PC-9 (cell line): ENCODE results near the gene MANEAL. TPM values are rescaled to one million over a fixed set of nuclear protein-coding genes. Genes with fewer than 3 reads are reported as not detected.

Experiments
- Bru-seq: library from RNA; stranded (reverse); fragments of 400-500 nt; gene quantifications from one replicate; lab custom pipeline; 2021; lab: Mats Ljungman, UMichigan
- BruChase-seq, 2 experiments: library from RNA; stranded (reverse); fragments of 400-500 nt; gene quantifications; one replicate each; lab custom pipeline; 2021; lab: Mats Ljungman, UMichigan
- BruUV-seq: library from RNA; stranded (reverse); fragments of 400-500 nt; replicated peaks from 2 replicates; lab custom pipeline; 2021; lab: Mats Ljungman, UMichigan
- CTCF ChIA-PET: fragments of 300-600 bp; sonication (Branson Sonifier 250); formaldehyde crosslinking; loops from one replicate; lab custom pipeline; 2022; ENCODE audit warnings: antibody characterized with exemption; lab: Charles Lee
- POLR2A ChIA-PET: fragments of 300-600 bp; sonication (Branson Sonifier 250); formaldehyde crosslinking; loops from one replicate; lab custom pipeline; 2022; ENCODE audit warnings: antibody characterized with exemption; ENCODE audit not compliant: unreplicated experiment; lab: Charles Lee
- DNase-seq, 2 experiments: peaks; one replicate each; pipeline versions ENCODE4 v3.0.0 to v3.0.0-alpha.2; 2015 to 2022; ENCODE audit warnings: mixed read lengths in 1 of 2
- H2AFZ ChIP-seq: fragments of 200-600 bp; sonication (generic); 2 replicates; pipeline ENCODE4 v1.8.1; 2017; ENCODE audit warnings: antibody characterized with exemption
- H3F3A ChIP-seq: fragments of 200-600 bp; sonication (generic); 2 replicates; pipeline ENCODE4 v1.8.1; 2017; ENCODE audit warnings: antibody characterized with exemption, mild to moderate bottlenecking, low read depth; ENCODE audit not compliant: insufficient read depth
- H3K27ac ChIP-seq: fragments of 200-600 bp; sonication (generic); 2 replicates; pipeline ENCODE4 v1.6.1; 2016; ENCODE audit warnings: mixed run types
- H3K27me3 ChIP-seq: fragments of 200-600 bp; sonication (generic); 2 replicates; pipeline ENCODE4 v1.6.1; 2016; ENCODE audit warnings: low read depth, mixed run types; ENCODE audit not compliant: insufficient read depth
- H3K36me3 ChIP-seq: fragments of 200-600 bp; sonication (generic); 2 replicates; pipeline ENCODE4 v1.6.1; 2016; ENCODE audit warnings: low read depth, mixed run types
- H3K4me1 ChIP-seq: fragments of 200-600 bp; sonication (generic); replicated peaks from 2 replicates; pipeline ENCODE4 v1.6.1; 2016; ENCODE audit warnings: mixed run types; ENCODE audit not compliant: insufficient read depth
- H3K4me2 ChIP-seq: fragments of 200-600 bp; sonication (generic); 2 replicates; pipeline ENCODE4 v1.6.1; 2017; ENCODE audit warnings: mixed run types
- H3K4me3 ChIP-seq: fragments of 200-600 bp; sonication (generic); 2 replicates; pipeline ENCODE4 v1.6.1; 2016; ENCODE audit warnings: mixed run types
- H3K79me2 ChIP-seq: fragments of 200-600 bp; sonication (generic); 2 replicates; pipeline ENCODE4 v1.6.1; 2017; ENCODE audit warnings: low read depth, mixed run types
- H3K9me2 ChIP-seq: fragments of 200-600 bp; sonication (generic); 2 replicates; pipeline ENCODE4 v1.8.1; 2017; ENCODE audit warnings: mild to moderate bottlenecking; ENCODE audit not compliant: insufficient read depth
- H3K9me3 ChIP-seq: fragments of 200-600 bp; sonication (generic); 2 replicates; pipeline ENCODE4 v1.8.1; 2016; ENCODE audit warnings: low read depth; ENCODE audit not compliant: insufficient read depth
- H4K20me1 ChIP-seq: fragments of 200-600 bp; sonication (generic); 2 replicates; pipeline ENCODE4 v1.8.1; 2017; ENCODE audit not compliant: insufficient read depth
- EZH2 ChIP-seq: fragments of 200-600 bp; sonication (generic); IDR thresholded peaks from 2 replicates; pipeline ENCODE4 v1.8.0; 2017; ENCODE audit warnings: antibody characterized with exemption, low read depth
- intact Hi-C: fragments of 100-400 bp; cut with micrococcal nuclease; formaldehyde crosslinking; loops from one replicate; pipeline ENCODE4 v1.10.0; 2022; ENCODE audit not compliant: unreplicated experiment
- long read RNA-seq: library from polyadenylated mRNA; stranded (forward); transcript quantifications from one replicate; pipeline ENCODE4 v2.0.0, GENCODE V29; 2022
- total RNA-seq: library from RNA; stranded (reverse); gene quantifications from 2 replicates; pipeline ENCODE4 v1.2.3, GENCODE V29; 2021
- TF ChIP-seq, protein P1 (sequence below): fragments of 200-600 bp; sonication (generic); conservative IDR thresholded peaks from 2 replicates; pipeline ENCODE4 v1.6.1; 2017; ENCODE audit warnings: mixed run types, antibody characterized with exemption, mild to moderate bottlenecking, moderate library complexity

Gene MANEAL, protein sequence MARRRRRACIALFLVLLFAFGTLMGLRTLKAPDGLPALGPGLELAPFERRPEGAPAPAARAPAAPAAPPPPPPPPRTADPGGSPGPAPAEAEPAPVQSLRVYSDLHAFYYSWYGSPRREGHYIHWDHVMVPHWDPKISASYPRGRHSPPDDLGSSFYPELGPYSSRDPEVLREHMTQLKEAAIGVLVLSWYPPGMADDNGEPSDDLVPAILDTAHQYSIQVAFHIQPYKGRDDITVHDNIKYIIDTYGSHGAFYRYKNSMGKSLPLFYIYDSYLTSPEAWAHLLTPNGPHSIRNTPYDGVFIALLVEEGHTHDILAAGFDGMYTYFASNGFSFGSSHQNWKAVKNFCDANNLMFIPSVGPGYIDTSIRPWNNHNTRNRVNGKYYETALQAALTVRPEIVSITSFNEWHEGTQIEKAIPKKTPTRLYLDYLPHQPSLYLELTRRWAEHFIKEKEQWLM
- total RNA-seq (11.3 and 13.1 TPM in 2 replicates), Bru-seq, nascent RNA (percentile 40 among the genes with signal in this experiment), BruChase-seq, experiment 1, labeled RNA remaining after a 2-hour chase (percentile 42 among the genes with signal in this experiment), BruChase-seq, experiment 2, labeled RNA remaining after a 6-hour chase (percentile 61 among the genes with signal in this experiment)
- long read RNA-seq, transcript MANEAL-202 (4 exons, 2,685 nt) = major isoform, 13 of 23 reads
- long read RNA-seq, transcript MANEAL-203 (4 exons, 2,327 nt) = minor isoform, 7 of 23 reads
- long read RNA-seq, partial matches to known transcripts = 1 of 23 reads
- long read RNA-seq, other reads (novel, unspliced or antisense) = 2 of 23 reads

DNA sequence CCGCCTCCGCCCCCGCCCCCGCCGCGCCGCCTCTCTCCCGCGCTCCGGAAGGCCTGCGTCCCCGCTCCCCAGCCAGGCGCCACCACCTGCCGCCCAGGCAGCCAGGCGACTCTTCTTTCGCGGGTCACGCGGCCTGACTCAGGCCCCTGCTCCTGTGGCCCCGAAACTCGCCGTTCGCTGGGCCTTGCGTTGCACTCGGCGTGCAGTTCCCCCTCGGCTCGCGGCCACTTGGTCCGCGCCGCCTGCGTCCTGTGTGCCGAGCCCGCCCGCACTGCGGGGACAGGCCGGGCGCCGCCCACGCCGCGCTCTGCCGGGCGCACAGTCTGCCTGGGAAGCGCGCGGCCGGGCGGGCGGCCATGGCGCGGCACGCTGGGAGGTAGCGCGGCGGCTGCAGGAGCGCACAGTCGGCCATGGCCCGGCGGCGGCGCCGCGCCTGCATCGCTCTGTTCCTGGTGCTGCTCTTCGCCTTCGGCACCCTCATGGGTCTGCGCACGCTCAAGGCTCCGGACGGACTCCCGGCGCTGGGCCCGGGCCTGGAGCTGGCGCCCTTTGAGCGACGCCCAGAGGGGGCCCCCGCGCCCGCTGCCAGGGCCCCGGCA lies at the start of gene MANEAL:
TSS of gene MANEAL (plus strand) at position 75 of the 599 bp plus-strand sequence. CDS start at position 411, 336 bp downstream.
- peak within 1 kb of the TSS; percentile 95 for H3K4me2 ChIP-seq
- TF ChIP-seq EZH2 = no peak
- TF ChIP-seq, protein P1, sequence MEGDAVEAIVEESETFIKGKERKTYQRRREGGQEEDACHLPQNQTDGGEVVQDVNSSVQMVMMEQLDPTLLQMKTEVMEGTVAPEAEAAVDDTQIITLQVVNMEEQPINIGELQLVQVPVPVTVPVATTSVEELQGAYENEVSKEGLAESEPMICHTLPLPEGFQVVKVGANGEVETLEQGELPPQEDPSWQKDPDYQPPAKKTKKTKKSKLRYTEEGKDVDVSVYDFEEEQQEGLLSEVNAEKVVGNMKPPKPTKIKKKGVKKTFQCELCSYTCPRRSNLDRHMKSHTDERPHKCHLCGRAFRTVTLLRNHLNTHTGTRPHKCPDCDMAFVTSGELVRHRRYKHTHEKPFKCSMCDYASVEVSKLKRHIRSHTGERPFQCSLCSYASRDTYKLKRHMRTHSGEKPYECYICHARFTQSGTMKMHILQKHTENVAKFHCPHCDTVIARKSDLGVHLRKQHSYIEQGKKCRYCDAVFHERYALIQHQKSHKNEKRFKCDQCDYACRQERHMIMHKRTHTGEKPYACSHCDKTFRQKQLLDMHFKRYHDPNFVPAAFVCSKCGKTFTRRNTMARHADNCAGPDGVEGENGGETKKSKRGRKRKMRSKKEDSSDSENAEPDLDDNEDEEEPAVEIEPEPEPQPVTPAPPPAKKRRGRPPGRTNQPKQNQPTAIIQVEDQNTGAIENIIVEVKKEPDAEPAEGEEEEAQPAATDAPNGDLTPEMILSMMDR = no peak
- 0 out of 2 replicates have a peak, but pooled peaks cover 11% of the 10 kb centered on the region for H3K36me3 ChIP-seq
- H3F3A ChIP-seq = peaks cover 24% of the 10 kb centered on the region; the same call in 1 of the 2 replicates
- peaks cover 24% of the 10 kb centered on the region for H3K4me1 ChIP-seq
- no peaks in the 10 kb centered on the region for H3K9me2 ChIP-seq
- peak within 1 kb of the TSS; percentile 88 for H2AFZ ChIP-seq
- H3K9me3 ChIP-seq = no peaks in the 10 kb centered on the region
- H3K4me3 ChIP-seq = peak within 1 kb of the TSS; percentile 83
- CTCF ChIA-PET = interaction anchor here (0.6 kb wide), 1 partner anchor 193 kb away, joined by 20 read pairs; no protein-coding TSS in a partner anchor
- no peak within 1 kb of the TSS for H3K27ac ChIP-seq
- no TSS peak for BruUV-seq
- POLR2A ChIA-PET = no interaction called here
- no peaks in the 10 kb centered on the region for H4K20me1 ChIP-seq
- DNase-seq = peak in 1 of 2 experiments; percentile 53
- H3K27me3 ChIP-seq = no peaks in the 10 kb centered on the region
- intact Hi-C loops = no loop called here
- peaks cover 24% of the 10 kb centered on the region for H3K79me2 ChIP-seq

DNA sequence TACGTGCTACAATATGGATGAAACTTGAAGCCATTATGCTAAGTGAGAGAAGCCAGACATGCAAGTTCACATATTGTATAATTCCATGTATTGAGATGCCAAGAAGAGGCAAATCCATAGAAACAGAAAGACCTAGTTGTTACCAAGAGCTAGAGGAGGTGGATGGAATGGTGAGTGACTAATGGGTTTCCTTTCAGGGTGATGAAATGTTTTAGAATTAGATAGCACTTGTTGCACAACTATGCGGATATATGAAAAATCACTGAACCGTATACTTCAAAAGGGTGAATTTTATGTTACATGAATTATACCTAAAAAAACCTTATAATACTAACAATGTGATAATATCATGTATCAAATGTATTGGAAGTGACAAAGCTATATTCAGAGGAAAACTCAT lies 46.8 kb upstream of the MANEAL start:
- Histone ChIP-seq H3K9me3 (peaks cover 6% of the 10 kb centered on the region), H2AFZ (no peak overlapping the region), H3K27ac (no peak overlapping the region), H3K4me1 (no peaks in the 10 kb centered on the region), H3K27me3 (no peaks in the 10 kb centered on the region), H3K9me2 (no peaks in the 10 kb centered on the region), H3K79me2 (0 out of 2 replicates have a peak, but pooled peaks cover 4% of the 10 kb centered on the region), H3F3A (no peaks in the 10 kb centered on the region), H3K4me3 (no peak overlapping the region), H3K36me3 (peaks cover 7% of the 10 kb centered on the region; the same call in 1 of the 2 replicates), H4K20me1 (no peaks in the 10 kb centered on the region), H3K4me2 (no peak overlapping the region)
- ChIA-PET CTCF (interaction anchor here (0.5 kb wide), 1 partner anchor 185 kb away, joined by 8 read pairs; no protein-coding TSS in a partner anchor), POLR2A (no interaction called here)
- TF ChIP-seq EZH2 = no peak
- TF ChIP-seq, protein P1 = no peak
- DNase-seq = peak in 1 of 2 experiments; percentile 40
- BruUV-seq = no TSS peak
- intact Hi-C loops = no loop called here

DNA sequence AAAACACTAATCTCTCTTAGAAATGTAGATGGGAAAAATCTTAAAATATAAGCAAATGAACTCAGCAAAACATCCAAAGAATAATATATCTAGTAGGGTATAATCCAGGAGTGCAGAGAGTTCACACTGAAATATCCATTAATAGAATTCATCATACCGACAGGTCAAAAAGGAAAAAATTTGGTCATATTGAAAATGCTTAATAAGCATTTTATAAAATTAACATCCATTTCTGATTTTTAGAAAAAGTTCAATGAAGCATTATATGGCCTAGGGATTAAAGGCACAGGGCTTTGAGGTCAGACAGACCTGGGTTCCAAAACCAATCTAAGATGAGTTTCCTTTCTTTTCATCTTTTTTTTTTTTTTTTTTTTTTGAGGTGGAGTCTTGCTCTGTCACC lies 45.1 kb upstream of the MANEAL start:
- H3K36me3 ChIP-seq = peaks cover 7% of the 10 kb centered on the region; the same call in 1 of the 2 replicates
- H3K4me2 ChIP-seq = no peak overlapping the region
- intact Hi-C loops = no loop called here
- ChIA-PET POLR2A (no interaction called here), CTCF (no interaction called here)
- H4K20me1 ChIP-seq = no peaks in the 10 kb centered on the region
- H2AFZ ChIP-seq = no peak overlapping the region
- no peak overlapping the region for H3K4me3 ChIP-seq
- no peaks in the 10 kb centered on the region for H3K27me3 ChIP-seq
- H3K79me2 ChIP-seq = no peaks in the 10 kb centered on the region
- DNase-seq = no peak
- no peaks in the 10 kb centered on the region for H3F3A ChIP-seq
- H3K9me3 ChIP-seq = peaks cover 6% of the 10 kb centered on the region
- BruUV-seq = no TSS peak
- no peaks in the 10 kb centered on the region for H3K9me2 ChIP-seq
- H3K27ac ChIP-seq = no peak overlapping the region
- no peaks in the 10 kb centered on the region for H3K4me1 ChIP-seq
- TF ChIP-seq EZH2 = no peak
- TF ChIP-seq, protein P1 = no peak
